Measurements from ENCODE around the gene ABHD6. TPM values are rescaled to one million over a fixed set of nuclear protein-coding genes. Genes with fewer than 3 reads are reported as not detected.

The ABHD6 gene
- total and polyA plus RNA-seq, 7 experiments from 2014 or later, result 2.5 to 7.3 (median 6.4) TPM

Other genes starting within 250 kb of the ABHD6 start
- 10 to 100 TPM; 39.3 to 66.7 (median 64.9) TPM for gene FLNB, start 229.4 kb upstream of the ABHD6 start, total RNA-seq
- 10 to 100 TPM; 15.7 to 42.2 TPM for gene FLNB, start 229.4 kb upstream of the ABHD6 start, polyA plus RNA-seq
- 1 to 10 TPM in 1 of 5 experiments, under 1 TPM in 1, not detected in 3; 0.66 to 2.6 TPM for gene DNASE1L3, start 26.8 kb upstream of the ABHD6 start, total RNA-seq
- not detected for gene DNASE1L3, start 26.8 kb upstream of the ABHD6 start, polyA plus RNA-seq
- gene RPP14, start 68.5 kb downstream of the ABHD6 start, total RNA-seq, result 10 to 100 TPM; 14.8 to 21.6 (median 17.6) TPM
- 1 to 10 TPM; 6.8 to 7.1 TPM for gene RPP14, start 68.5 kb downstream of the ABHD6 start, polyA plus RNA-seq
- 10 to 100 TPM in 2 of 5 experiments, 1 to 10 TPM in 3; 4.5 to 10.6 (median 9.2) TPM for gene HTD2, start 68.7 kb downstream of the ABHD6 start, total RNA-seq
- gene HTD2, start 68.7 kb downstream of the ABHD6 start, polyA plus RNA-seq, result 10 to 100 TPM; 25.7 to 35.8 TPM
- gene PXK, start 95.1 kb downstream of the ABHD6 start, total RNA-seq, result 10 to 100 TPM; 17.3 to 38.9 (median 22.3) TPM
- 10 to 100 TPM; 23.1 to 26.3 TPM for gene PXK, start 95.1 kb downstream of the ABHD6 start, polyA plus RNA-seq
- 10 to 100 TPM; 30.1 to 58.1 (median 54.0) TPM for gene PDHB, start 196.0 kb downstream of the ABHD6 start, total RNA-seq
- gene PDHB, start 196.0 kb downstream of the ABHD6 start, polyA plus RNA-seq, result 100 to 1,000 TPM; 106 to 128 TPM

All from naive thymus-derived CD4-positive, alpha-beta T cell (primary cell).